Spleen (tissue), 11 donors: Measurements from ENCODE around the gene ABCC3. TPM values are rescaled to one million over a fixed set of nuclear protein-coding genes. Genes with fewer than 3 reads are reported as not detected.

Source experiments
- DNase-seq: peaks from one replicate; pipeline ENCODE4 v3.0.0-alpha.2; 2020
- H3K27ac ChIP-seq, 8 donors: fragments of 200-600 bp; sonication (generic) in 7 of 8; 1 replicate in 4 of 8; 2 replicates in 4 of 8; pipeline versions ENCODE4 v1.5.0 to v1.8.0; 2016 to 2021; ENCODE audit warnings: inconsistent platforms in 4 of 8, mild to moderate bottlenecking in 4 of 8, moderate library complexity in 1 of 8
- H3K27me3 ChIP-seq, 7 donors: fragments of 200-600 bp; sonication (generic) in 6 of 7; replicated peaks in 1 of 7; 1 replicate in 4 of 7; 2 replicates in 3 of 7; pipeline versions ENCODE4 v1.5.0 to v1.8.0; 2016 to 2021; ENCODE audit warnings: inconsistent platforms in 3 of 7, mild to moderate bottlenecking in 1 of 7
- H3K36me3 ChIP-seq, 6 donors: fragments of 200-600 bp; sonication (generic) in 5 of 6; 1 replicate in 4 of 6; 2 replicates in 2 of 6; pipeline versions ENCODE4 v1.5.0 to v1.8.0; 2016 to 2021; ENCODE audit warnings: inconsistent platforms in 2 of 6
- H3K4me1 ChIP-seq, 6 donors: fragments of 200-600 bp; sonication (generic) in 5 of 6; 1 replicate in 3 of 6; 2 replicates in 3 of 6; pipeline versions ENCODE4 v1.5.0 to v1.8.0; 2016 to 2021; ENCODE audit warnings: inconsistent platforms in 3 of 6
- H3K4me3 ChIP-seq, 8 donors: fragments of 200-600 bp; sonication (generic) in 7 of 8; 1 replicate in 4 of 8; 2 replicates in 4 of 8; pipeline versions ENCODE4 v1.5.0 to v1.8.0; 2016 to 2021; ENCODE audit warnings: inconsistent platforms in 4 of 8, mild to moderate bottlenecking in 4 of 8, moderate library complexity in 2 of 8
- H3K9me3 ChIP-seq, 8 donors: fragments of 200-600 bp; sonication (generic) in 7 of 8; 1 replicate in 4 of 8; 2 replicates in 4 of 8; pipeline versions ENCODE4 v1.5.0 to v1.8.0; 2016 to 2021; ENCODE audit warnings: inconsistent platforms in 4 of 8
- POLR2A ChIP-seq, 3 donors: fragments of 450-650 bp; IDR thresholded peaks; one replicate each; pipeline ENCODE4 v1.5.1; 2017; ENCODE audit warnings: antibody characterized with exemption in 3 of 3, mild to moderate bottlenecking in 1 of 3
- POLR2AphosphoS5 ChIP-seq, 3 donors: sonication (generic); formaldehyde crosslinking; IDR thresholded peaks; one replicate each; pipeline ENCODE4 v1.5.1; 2017; ENCODE audit warnings: antibody characterized with exemption in 3 of 3
- WGBS, 5 donors: extraction: QIAGEN DNeasy Blood & Tissue Kit in 3 of 5; methylation state at CpG; one replicate each; pipeline versions ENCODE4 v1.1.5 to v1.1.7; 2013 to 2018; 5-methylcytosine and 5-hydroxymethylcytosine counted together
- intact Hi-C: fragments of 100-400 bp; cut with DNase I; formaldehyde crosslinking; loops from one replicate; pipeline ENCODE4 v1.15.0; 2023; ENCODE audit warnings: low total_unique reads
- polyA plus RNA-seq, 3 donors: library from polyadenylated mRNA; stranded (reverse); fragments of 200-250 nt; gene quantifications; one replicate each; pipeline ENCODE4 v1.2.1, GENCODE V29; 2013
- total RNA-seq, 7 donors: library from RNA; depleted of rRNA in 3 of 7; stranded (reverse); fragments of >200 nt in 3 of 7; fragmentation: NEBNext Ultra II Directional in 4 of 7; extraction: Animal tissue kit (Norgen Biotek cat#: 25700) in 4 of 7; gene quantifications; one replicate each; pipeline versions ENCODE4 v1.1.0 to v1.2.1, GENCODE V29; 2016 to 2021
- TF ChIP-seq, protein P1 (sequence below), 11 experiments: fragments of 200-600 bp in 7 of 11; fragments of 450-650 bp in 4 of 11; sonication (generic) in 4 of 11; IDR thresholded peaks in 8 of 11; conservative IDR thresholded peaks in 3 of 11; 1 replicate in 7 of 11; 2 replicates in 4 of 11; pipeline versions ENCODE4 v1.4.0 to v1.8.0; 2016 to 2021; ENCODE audit warnings: antibody characterized with exemption in 11 of 11, inconsistent platforms in 4 of 11, mild to moderate bottlenecking in 1 of 11
- donor health status: healthy with polysubstance abuse.
- donor health status: DM: no; HTN: no; CAD: no; lungs with moderate emphysema.
- donor health status: DM: no; HTN: no; CAD: no.
- donor health status: Bipolar disorder and iron deficiency.
- donor health status: healthy.
- donor health status: DM: no; HTN: no; CAD: no.
- donor health status: DM: yes; HTN: yes; CAD: no.

Gene ABCC3
- total and polyA plus RNA-seq, 10 donors, result 8.6 to 37.1 (median 30.0) TPM

DNA sequence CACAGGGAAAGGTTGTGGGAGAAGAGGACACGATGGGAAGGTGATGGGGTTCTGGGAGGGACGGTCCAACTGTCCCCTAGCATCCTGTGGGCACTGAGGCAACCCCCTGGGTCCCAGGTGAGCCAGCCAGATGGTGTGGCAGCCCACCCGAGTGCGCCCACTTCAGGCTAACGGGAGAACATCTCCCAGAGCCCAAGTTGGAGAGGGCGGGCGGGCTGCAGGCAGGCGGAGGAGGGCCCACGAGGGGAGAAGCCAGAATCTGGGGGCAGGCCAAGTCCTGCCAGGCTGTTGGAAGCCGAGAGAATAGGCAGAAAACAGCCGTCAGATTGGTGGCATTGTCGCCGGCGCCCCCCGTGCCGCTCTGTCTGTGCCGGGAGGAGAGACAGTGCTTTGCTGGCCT is 13.8 kb upstream of the ABCC3 start:
- no peak for DNase-seq
- TF ChIP-seq POLR2AphosphoS5 (IDR thresholded peaks at IDR 0.05), result no peak
- no peak for TF ChIP-seq POLR2A (IDR thresholded peaks at IDR 0.05)
- TF ChIP-seq, protein P1, sequence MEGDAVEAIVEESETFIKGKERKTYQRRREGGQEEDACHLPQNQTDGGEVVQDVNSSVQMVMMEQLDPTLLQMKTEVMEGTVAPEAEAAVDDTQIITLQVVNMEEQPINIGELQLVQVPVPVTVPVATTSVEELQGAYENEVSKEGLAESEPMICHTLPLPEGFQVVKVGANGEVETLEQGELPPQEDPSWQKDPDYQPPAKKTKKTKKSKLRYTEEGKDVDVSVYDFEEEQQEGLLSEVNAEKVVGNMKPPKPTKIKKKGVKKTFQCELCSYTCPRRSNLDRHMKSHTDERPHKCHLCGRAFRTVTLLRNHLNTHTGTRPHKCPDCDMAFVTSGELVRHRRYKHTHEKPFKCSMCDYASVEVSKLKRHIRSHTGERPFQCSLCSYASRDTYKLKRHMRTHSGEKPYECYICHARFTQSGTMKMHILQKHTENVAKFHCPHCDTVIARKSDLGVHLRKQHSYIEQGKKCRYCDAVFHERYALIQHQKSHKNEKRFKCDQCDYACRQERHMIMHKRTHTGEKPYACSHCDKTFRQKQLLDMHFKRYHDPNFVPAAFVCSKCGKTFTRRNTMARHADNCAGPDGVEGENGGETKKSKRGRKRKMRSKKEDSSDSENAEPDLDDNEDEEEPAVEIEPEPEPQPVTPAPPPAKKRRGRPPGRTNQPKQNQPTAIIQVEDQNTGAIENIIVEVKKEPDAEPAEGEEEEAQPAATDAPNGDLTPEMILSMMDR (IDR thresholded peaks at IDR 0.05 in 8 of 11, conservative IDR thresholded peaks at IDR 0.05 in 3 of 11), result no peak
- Histone ChIP-seq H3K36me3 (no peaks in the 10 kb centered on the region), H3K27me3 (peaks cover 0 to 45% (median 0%) of the 10 kb centered on the region in 7 donors), H3K27ac (no peak overlapping the region), H3K4me1 (peaks cover 0 to 17% (median 7%) of the 10 kb centered on the region in 6 donors), H3K9me3 (no peaks in the 10 kb centered on the region), H3K4me3 (no peak overlapping the region)
- WGBS, 5 donors, result 70 to 84% (median 72%) methylated on average over 16 to 17 of the region's 17 CpGs
- intact Hi-C loops, result loop anchor here (10.0 kb wide), 1 partner anchor 66 kb away; no protein-coding TSS in a partner anchor

DNA sequence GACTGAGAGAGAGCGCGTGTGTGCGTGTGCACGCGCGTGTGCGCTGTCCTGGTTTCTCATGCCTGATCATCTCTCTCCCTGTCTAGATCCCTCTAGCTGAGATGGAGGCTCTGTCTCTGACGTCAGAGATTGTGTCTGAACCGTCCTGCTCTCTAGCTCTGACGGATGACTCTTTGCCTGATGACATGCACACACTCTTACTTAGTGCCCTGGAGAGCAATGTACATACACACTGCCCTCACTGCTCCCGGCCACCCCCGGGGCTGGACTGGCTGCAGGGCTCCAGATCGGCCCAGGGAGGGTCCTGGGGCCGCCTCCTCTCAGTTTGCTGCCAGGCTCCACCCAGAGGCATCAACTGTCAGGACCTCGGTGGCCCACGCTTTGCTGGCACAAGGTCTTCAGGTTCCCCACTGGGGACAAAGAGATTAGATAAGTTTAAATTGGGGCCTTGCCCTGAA is 13.1 kb upstream of the ABCC3 start:
- H3K36me3 ChIP-seq, result no peaks in the 10 kb centered on the region
- H3K9me3 ChIP-seq, result no peaks in the 10 kb centered on the region
- peaks cover 0 to 52% (median 6%) of the 10 kb centered on the region in 7 donors for H3K27me3 ChIP-seq
- no peak for DNase-seq
- no peak overlapping the region for H3K27ac ChIP-seq
- TF ChIP-seq POLR2A (IDR thresholded peaks at IDR 0.05), result no peak
- TF ChIP-seq, protein P1 (IDR thresholded peaks at IDR 0.05 in 8 of 11, conservative IDR thresholded peaks at IDR 0.05 in 3 of 11), result no peak
- no peak for TF ChIP-seq POLR2AphosphoS5 (IDR thresholded peaks at IDR 0.05)
- intact Hi-C loops, result loop anchor here (10.0 kb wide), 1 partner anchor 67 kb away; no protein-coding TSS in a partner anchor
- peaks cover 0 to 22% (median 11%) of the 10 kb centered on the region in 6 donors for H3K4me1 ChIP-seq
- H3K4me3 ChIP-seq, result no peak overlapping the region
- 50 to 68% (median 56%) methylated on average over 16 of the region's 16 CpGs for WGBS, 5 donors

DNA sequence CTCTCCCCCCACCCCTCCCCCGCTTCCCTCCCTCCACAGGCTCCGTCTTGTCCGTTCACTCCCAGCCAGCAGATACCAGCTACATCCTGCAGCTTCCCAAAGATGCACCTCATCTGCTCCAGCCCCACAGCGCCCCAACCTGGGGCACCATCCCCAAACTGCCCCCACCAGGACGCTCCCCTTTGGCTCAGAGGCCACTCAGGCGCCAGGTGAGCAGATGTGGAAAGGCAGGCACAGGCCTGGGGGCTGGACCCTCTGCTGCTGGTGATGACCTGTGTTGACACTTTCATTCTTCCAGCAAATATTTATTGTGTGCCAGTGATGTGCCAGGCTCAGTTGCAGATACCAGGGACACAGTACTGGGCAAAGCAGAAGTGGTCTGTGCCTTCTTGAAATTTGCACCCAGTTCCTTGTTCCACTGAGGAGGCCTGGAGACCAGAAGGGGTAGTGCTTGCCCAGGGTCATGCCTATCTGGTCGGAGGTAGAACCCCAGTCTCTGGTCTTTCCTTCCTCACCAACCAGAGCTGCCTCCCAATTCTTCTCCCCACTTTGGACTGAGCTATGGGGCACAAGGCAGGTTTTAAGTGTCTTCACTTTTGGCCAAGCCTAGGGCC is 10.3 kb upstream of the ABCC3 start:
- peaks cover 0 to 80% (median 23%) of the 10 kb centered on the region in 7 donors for H3K27me3 ChIP-seq
- H3K4me1 ChIP-seq, result peaks cover 0 to 19% (median 8%) of the 10 kb centered on the region in 6 donors
- intact Hi-C loops, result loop anchor here (10.0 kb wide), 1 partner anchor 70 kb away; no protein-coding TSS in a partner anchor
- no peak overlapping the region for H3K4me3 ChIP-seq
- no peak overlapping the region for H3K27ac ChIP-seq
- DNase-seq, result no peak
- no peaks in the 10 kb centered on the region for H3K36me3 ChIP-seq
- WGBS, 5 donors, result 75 to 83% (median 82%) methylated on average over 6 to 7 of the region's 7 CpGs
- no peaks in the 10 kb centered on the region for H3K9me3 ChIP-seq
- TF ChIP-seq POLR2AphosphoS5 (IDR thresholded peaks at IDR 0.05) (no peak), POLR2A (IDR thresholded peaks at IDR 0.05) (no peak)
- TF ChIP-seq, protein P1 (IDR thresholded peaks at IDR 0.05 in 8 of 11, conservative IDR thresholded peaks at IDR 0.05 in 3 of 11), result no peak
